GM18499 (cell line): Measurements from ENCODE around the gene IFNA1.
"Not testable (repeated sequence)": the region's sequence is repeated elsewhere in the genome, so short reads cannot be mapped to it uniquely, and the experiment has no call there.

Experiments used
- ATAC-seq: cut with Tn5 transposase; IDR thresholded peaks from one replicate; pipeline ENCODE4 v1.9.1; 2021; ENCODE audit warnings: moderate number of reproducible peaks; ENCODE audit not compliant: insufficient read depth, unreplicated experiment

The IFNA1 gene

DNA sequence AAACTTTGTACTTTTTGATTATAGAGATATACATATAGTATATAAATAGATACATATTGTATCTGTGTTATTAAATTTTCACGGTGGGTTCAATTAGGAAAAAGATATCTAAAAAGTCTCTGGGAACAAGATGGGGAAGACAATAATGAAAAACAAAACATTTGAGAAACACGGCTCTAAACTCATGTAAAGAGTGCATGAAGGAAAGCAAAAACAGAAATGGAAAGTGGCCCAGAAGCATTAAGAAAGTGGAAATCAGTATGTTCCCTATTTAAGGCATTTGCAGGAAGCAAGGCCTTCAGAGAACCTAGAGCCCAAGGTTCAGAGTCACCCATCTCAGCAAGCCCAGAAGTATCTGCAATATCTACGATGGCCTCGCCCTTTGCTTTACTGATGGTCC, at the start of gene IFNA1:
IFNA1 (plus strand) TSS at position 301 of the 400 bp plus-strand sequence; CDS start at position 370, 69 bp downstream.
- ATAC-seq: no peak

DNA sequence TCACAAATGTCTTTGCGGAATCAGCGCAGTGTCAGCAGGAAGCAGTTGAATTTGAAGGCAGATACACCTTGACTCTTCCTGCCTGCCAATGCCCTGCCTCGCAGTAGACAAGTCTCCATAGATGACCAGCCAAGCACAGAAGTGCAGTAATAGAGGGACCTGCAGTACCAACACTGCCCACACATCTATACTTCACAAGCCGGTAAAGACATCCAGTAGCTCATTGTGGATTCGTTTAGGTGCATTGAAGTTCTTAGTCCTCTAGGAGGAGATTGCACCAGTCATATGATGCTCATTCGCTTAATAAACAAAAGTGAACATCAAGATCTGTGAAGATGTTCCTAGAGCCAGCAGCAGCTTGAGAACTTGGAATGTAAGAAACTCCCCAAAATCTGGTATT, 48.0 kb upstream of the IFNA1 start:
- ATAC-seq: peak; percentile 63

DNA sequence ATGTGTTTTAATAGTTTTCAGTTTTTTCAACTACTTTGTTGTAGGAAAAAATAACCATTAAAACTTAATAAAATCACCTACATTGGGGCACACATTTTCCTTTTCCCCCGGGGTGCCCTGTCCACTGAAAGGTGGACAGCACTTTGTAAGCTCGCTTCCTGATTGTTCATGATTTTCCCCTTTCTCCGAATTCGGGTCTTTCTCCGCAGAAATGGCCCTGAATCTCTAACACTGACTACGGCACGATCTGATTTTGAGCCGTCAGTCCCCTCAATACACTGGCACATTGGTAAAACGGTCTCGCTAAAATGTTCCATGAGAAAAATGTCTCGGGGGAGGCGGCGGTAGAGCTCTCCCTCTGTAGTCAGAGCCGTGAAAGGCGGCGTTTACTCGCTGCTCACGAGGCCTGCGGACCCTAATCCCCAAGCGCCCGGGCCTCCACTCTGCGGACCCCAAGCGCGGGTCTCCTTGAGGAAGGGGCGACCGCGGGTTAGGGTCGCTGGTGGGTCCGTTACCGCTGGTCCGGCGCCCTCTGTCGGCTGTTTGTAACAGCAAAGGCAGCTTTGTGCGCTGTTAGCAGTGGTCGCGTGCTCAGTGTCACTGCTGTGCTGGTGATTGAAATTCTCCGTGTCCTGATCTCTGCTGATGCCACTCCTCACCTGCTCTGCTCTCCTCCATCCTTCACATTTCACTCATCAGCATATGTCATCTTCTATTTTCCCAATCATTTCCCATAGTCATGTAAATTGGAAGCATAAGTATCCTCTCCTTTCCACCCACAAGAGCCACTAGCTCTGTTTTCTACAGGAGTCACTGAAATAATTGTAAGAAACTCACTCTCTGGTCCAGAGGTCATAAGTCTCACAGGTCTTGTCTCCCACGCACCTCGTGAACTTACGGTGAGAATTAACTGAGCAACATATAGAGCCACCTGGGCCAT, 44.2 kb upstream of the IFNA1 start:
- ATAC-seq: peak; percentile 37

- ATAC-seq: no peak
These were observed 41.2 kb upstream of the IFNA1 start for GRCh38 chr9:21398955-21399489.

DNA sequence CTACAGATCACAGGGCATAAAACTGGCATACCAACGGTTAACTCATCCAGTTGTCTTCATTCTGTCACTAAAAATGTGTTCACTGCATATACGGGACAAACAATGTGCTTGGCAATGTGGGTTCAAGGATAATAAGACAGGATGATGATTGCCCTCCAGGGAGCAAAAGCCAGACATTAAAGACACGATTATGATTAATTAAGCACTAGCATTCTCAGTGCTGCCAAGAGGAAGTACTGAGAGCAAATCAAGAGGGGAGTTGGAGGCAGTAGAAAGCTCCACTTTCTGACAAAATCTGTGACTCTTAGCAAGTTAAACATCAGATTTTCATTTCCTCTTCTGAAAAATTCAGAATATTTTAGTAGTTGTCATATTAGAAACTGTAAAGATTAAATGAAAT, 40.3 kb upstream of the IFNA1 start:
- ATAC-seq: no peak

DNA sequence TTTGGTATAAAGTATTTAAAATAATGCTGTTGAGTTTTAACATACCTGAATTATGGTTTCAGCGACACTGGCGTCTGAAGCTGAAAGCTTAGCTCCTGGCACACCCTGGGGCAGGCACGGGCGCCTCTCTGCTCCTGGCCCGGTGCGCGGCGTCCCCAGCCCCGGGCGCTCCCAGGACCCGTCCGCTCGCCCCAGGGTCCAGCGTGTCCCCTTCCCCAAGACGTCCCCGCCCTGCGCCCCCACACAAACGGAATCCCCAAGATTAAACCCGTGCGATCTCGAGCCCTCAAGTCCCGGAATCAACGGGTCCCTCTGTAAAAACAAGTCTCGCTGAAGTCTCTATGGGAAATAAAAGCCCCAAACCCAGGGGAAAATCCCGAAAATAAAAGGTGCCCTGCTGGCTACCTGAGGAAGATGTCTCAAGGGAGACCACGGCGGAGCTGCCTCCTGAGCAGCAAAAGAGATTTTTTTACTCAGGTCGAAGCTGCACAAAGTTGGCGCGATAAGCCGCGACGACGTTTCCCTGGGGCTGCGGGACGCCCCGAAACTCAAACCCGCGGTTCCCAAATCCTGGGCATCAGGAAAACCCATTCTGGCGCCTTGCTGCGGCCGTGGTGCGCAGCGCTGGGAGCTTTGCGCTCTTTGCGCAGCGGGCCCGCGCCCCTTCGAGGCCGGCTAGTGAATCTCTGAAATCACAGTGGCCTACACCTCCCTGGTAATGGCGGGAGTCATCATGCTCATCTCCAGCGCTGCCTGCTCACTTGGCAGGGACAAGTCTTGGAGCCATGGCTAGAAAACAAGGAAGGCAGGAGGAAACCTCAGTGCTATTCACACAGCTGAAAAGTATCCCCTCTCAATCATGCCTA, 37.6 kb upstream of the IFNA1 start:
- no peak for ATAC-seq

DNA sequence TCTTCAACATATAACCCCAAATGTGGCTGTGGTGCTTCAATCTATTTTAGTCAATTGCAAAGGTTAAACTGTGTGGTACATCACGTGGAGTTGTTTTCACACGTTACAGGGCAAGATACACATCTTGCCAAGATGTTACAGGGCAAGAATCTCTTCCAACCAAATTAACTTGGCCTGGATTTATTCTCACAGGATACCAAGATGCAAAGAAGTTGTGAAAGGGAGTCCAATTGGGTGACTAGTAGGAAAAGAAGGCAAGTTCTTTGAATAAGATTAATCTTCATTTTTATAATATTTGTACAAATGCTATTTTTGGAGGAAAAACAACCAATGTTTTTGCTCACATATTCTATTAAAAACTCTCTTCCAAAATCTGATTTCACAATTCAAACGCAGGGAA, 36.1 kb upstream of the IFNA1 start:
- no peak for ATAC-seq

DNA sequence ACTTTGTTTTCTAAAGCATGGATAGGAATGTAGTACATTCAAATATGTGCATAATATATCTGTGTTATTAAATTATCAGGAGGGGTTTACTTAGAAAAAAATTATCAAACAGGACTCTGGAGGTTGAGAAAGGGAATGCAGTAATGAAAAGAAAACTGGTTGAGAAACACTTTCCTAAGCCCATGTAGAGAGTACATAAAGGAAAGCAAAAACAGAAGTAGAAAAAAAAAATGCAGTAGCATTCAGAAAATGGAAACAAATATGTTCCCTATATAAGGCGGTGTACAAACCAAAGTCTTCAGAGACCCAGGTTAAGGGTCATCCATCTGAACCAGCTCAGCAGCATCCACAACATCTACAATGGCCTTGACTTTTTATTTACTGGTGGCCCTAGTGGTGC, 31.4 kb upstream of the IFNA1 start, which contains the start of gene IFNA8:
IFNA8 (plus strand) TSS at position 301 of the 400 bp plus-strand sequence; CDS start at position 361, 60 bp downstream.
- ATAC-seq: no peak

- peak; percentile 73 for ATAC-seq
These were observed 28.1 kb upstream of the IFNA1 start for GRCh38 chr9:21412107-21412506.

GRCh38 chr9:21413151-21413550, 27.1 kb upstream of the IFNA1 start:
- ATAC-seq: no peak

DNA sequence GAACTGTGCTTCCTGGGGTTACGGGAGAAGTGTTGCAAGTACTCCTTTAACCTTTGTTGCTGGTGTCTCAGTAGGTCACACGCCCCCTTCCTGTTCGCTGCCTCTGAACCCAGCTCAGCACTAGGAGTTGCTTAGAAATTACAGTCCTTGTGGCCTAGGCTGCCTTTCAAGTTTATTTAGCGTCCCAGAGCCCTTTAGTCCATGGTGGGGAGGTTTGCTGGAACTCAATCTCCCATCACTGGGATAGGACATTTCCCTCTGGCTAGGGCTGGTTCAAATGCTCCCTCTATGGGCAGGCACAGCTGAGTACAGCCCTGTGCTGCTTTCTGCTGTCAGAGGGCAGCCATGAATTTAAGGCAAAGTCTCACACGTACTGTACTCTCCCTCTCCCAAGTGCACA, 26.6 kb upstream of the IFNA1 start:
- no peak for ATAC-seq

- ATAC-seq: no peak
These were observed 25.9 kb upstream of the IFNA1 start for GRCh38 chr9:21414220-21414940.

- no peak for ATAC-seq
These were observed 24.6 kb upstream of the IFNA1 start for GRCh38 chr9:21415493-21416267.

- ATAC-seq: peak; percentile 59
These were observed 12.0 kb upstream of the IFNA1 start for GRCh38 chr9:21428235-21428634.

- ATAC-seq: no peak
These were observed 11.0 kb upstream of the IFNA1 start for GRCh38 chr9:21429191-21429590.

GRCh38 chr9:21432672-21433425, 7.4 kb upstream of the IFNA1 start:
- ATAC-seq: no peak

DNA sequence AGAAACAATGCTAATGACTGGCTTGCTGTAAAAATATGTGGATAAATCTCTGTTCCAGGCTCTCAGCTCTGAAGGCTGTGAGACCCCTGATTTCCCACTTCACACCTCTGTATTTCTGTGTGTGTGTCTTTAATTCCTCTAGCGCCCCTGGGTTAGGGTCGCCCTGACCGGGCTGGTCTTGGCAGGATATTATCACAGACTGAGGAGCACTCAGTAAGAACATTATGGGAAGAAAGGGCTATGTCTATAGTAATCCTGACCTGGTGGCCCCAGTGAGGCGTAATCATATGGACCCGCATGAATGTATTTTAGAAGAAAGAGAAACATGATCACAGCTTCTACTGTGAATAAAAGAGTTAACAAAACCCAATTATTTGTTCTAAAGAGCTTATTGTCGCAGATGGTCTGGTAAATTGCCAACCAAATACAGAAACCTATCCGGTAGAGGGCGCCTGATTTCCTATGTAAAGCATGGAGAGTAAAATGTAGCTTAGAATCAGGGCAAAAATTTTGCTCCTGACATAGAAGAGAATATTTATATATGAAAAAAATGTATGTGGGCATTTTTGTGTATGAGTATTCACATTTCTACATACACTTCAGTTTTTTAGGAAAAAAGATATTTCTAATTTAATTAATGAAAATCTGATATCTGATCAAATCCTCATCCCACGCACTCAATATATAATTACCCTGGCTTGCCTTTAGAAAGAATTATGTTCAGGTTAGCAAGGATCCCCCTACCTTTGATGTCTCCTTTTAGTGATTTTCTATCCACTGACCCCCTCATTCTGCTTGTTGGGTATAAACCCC, 5.8 kb upstream of the IFNA1 start:
- ATAC-seq: no peak

GRCh38 chr9:21435015-21435383, 5.2 kb upstream of the IFNA1 start:
- not testable (repeated sequence) for ATAC-seq
